Measurements from ENCODE around the gene SLC38A2. TPM values are rescaled to one million over a fixed set of nuclear protein-coding genes. Genes with fewer than 3 reads are reported as not detected.

The SLC38A2 gene
- total RNA-seq, 2 experiments from 2014 or later, result 70.5 to 93.5 TPM

DNA sequence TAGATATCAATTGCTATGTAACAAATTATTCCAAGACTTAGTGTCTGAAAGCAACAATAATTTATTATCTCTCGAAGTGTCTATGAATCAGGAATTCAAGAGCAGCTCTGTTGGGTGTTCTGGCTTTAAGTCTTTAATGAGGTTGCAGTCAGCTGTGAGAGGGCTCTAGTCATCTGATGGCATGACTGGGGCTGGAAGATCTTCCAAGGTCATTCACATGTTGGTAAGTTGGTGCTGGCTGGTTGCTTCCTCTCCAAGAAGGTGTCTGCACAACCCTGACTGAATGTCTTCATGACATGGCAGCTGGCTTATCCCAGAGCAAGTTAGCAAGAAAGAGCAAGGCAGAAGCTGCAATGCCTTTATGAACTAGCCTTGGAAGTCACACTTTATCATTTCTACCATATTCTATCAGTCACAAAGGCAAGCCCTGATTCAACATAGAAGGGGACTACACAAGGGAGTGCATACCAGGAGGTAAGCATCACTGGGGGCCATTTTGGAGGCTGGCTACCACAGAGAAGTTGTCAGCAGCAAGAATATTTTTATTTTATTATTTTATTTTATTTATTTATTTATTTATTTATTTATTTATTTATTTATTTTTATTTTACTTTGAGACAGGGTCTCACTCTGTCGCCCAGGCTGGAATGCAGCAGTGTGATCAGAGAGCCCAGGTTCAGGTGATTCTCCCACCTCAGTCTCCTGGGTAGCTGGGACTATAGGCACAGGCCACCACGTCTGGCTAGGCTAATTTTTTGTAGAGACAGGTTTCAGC, 7.6 kb upstream of the SLC38A2 start:
- Histone ChIP-seq H3K9me3 (ENCODE audit: low read length) (no peaks in the 10 kb centered on the region), H3K79me2 (ENCODE audit: insufficient read depth, low read depth, low read length) (no peaks in the 10 kb centered on the region), H3K9me2 (ENCODE audit: insufficient read depth, low read length) (no peaks in the 10 kb centered on the region), H4K20me1 (ENCODE audit: insufficient read depth, low read length) (no peaks in the 10 kb centered on the region; the same call in 1 of the 2 replicates), H3K4me1 (ENCODE audit: insufficient read depth, low read length, poor library complexity, severe bottlenecking) (peaks cover 17% of the 10 kb centered on the region), H3K4me2 (ENCODE audit: low read length) (no peak overlapping the region), H3K27ac (ENCODE audit: low read depth, low read length, poor library complexity, severe bottlenecking) (no peak overlapping the region), H2AFZ (ENCODE audit: low read length) (no peak overlapping the region), H3K36me3 (ENCODE audit: insufficient read depth, low read length) (no peaks in the 10 kb centered on the region), H3K4me3 (ENCODE audit: low read depth, low read length, poor library complexity, severe bottlenecking) (no peak overlapping the region)
- POLR2A ChIA-PET, result no interaction called here
- DNase-seq (ENCODE audit: low spot score), result no peak
- CTCF ChIA-PET (ENCODE audit: unreplicated experiment), result no interaction called here
- intact Hi-C loops (cut with micrococcal nuclease; ENCODE audit: unreplicated experiment), result loop anchor here (10.0 kb wide), 2 partner anchors 835 to 1165 kb away; partner anchors contain the start of gene ANO6
- no TSS peak for BruUV-seq (replicated peaks)
- no peak for TF ChIP-seq EZH2phosphoT487 (IDR thresholded peaks at IDR 0.05; ENCODE audit: borderline replicate concordance, low read depth, low read length)
- TF ChIP-seq, protein P1, sequence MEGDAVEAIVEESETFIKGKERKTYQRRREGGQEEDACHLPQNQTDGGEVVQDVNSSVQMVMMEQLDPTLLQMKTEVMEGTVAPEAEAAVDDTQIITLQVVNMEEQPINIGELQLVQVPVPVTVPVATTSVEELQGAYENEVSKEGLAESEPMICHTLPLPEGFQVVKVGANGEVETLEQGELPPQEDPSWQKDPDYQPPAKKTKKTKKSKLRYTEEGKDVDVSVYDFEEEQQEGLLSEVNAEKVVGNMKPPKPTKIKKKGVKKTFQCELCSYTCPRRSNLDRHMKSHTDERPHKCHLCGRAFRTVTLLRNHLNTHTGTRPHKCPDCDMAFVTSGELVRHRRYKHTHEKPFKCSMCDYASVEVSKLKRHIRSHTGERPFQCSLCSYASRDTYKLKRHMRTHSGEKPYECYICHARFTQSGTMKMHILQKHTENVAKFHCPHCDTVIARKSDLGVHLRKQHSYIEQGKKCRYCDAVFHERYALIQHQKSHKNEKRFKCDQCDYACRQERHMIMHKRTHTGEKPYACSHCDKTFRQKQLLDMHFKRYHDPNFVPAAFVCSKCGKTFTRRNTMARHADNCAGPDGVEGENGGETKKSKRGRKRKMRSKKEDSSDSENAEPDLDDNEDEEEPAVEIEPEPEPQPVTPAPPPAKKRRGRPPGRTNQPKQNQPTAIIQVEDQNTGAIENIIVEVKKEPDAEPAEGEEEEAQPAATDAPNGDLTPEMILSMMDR (conservative IDR thresholded peaks at IDR 0.05; ENCODE audit: low read length), result no peak

DNA sequence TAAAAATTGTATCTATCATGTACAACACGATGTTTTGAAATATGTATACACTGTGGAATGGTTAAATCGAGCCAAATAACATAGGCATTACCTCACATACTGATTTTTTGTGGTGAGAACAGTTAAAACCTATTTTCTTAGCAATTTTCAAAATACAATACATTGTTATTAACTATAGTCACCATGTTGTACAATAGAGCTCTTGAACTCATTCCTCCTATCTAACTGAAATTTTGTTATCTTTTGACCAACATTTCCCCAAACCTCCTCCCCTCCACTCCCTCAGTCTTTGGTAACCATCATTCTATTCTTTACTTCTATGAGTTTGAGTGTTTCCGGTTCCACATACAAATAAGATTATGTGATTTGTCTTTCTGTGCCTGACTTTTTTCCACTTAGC, 6.8 kb upstream of the SLC38A2 start:
- BruUV-seq (replicated peaks), result no TSS peak
- H3K4me1 ChIP-seq (ENCODE audit: insufficient read depth, low read length, poor library complexity, severe bottlenecking), result peaks cover 12% of the 10 kb centered on the region

More for the DNA sequence above, 6.8 kb upstream of the SLC38A2 start:
- ChIA-PET CTCF (ENCODE audit: unreplicated experiment) (no interaction called here), POLR2A (no interaction called here)
- H3K9me2 ChIP-seq (ENCODE audit: insufficient read depth, low read length), result no peaks in the 10 kb centered on the region
- H2AFZ ChIP-seq (ENCODE audit: low read length), result no peak overlapping the region
- H3K9me3 ChIP-seq (ENCODE audit: low read length), result no peaks in the 10 kb centered on the region
- no peaks in the 10 kb centered on the region for H3K36me3 ChIP-seq (ENCODE audit: insufficient read depth, low read length)
- no peak overlapping the region for H3K4me2 ChIP-seq (ENCODE audit: low read length)
- no peak overlapping the region for H3K27ac ChIP-seq (ENCODE audit: low read depth, low read length, poor library complexity, severe bottlenecking)
- H3K4me3 ChIP-seq (ENCODE audit: low read depth, low read length, poor library complexity, severe bottlenecking), result no peak overlapping the region
- TF ChIP-seq, protein P1 (conservative IDR thresholded peaks at IDR 0.05; ENCODE audit: low read length), result no peak
- TF ChIP-seq EZH2phosphoT487 (IDR thresholded peaks at IDR 0.05; ENCODE audit: borderline replicate concordance, low read depth, low read length), result no peak
- no peak for DNase-seq (ENCODE audit: low spot score)
- no peaks in the 10 kb centered on the region; the same call in 1 of the 2 replicates for H4K20me1 ChIP-seq (ENCODE audit: insufficient read depth, low read length)
- intact Hi-C loops (cut with micrococcal nuclease; ENCODE audit: unreplicated experiment), result no loop called here
- H3K79me2 ChIP-seq (ENCODE audit: insufficient read depth, low read depth, low read length), result no peaks in the 10 kb centered on the region
